Neural progenitor cell (in vitro differentiated cells): ENCODE data around the gene VWF. TPM values are rescaled to one million over a fixed set of nuclear protein-coding genes. Genes with fewer than 3 reads are reported as not detected.

Source experiments
- DNase-seq: peaks from one replicate; pipeline ENCODE4 v3.0.0-alpha.2; 2016; ENCODE audit warnings: low spot score
- H2AFZ ChIP-seq: fragments of 200-600 bp; sonication (generic); replicated peaks from 2 replicates; pipeline ENCODE4 v1.6.1; 2016; ENCODE audit warnings: antibody characterized with exemption
- H3F3A ChIP-seq: fragments of 200-600 bp; sonication (generic); 2 replicates; pipeline ENCODE4 v1.6.1; 2016; ENCODE audit warnings: antibody characterized with exemption, low read depth
- H3K27ac ChIP-seq: fragments of 200-600 bp; sonication (generic); 2 replicates; pipeline ENCODE4 v1.5.1; 2016; ENCODE audit warnings: mild to moderate bottlenecking
- H3K27me3 ChIP-seq: fragments of 200-600 bp; sonication (generic); 2 replicates; pipeline ENCODE4 v1.6.1; 2016; ENCODE audit warnings: mild to moderate bottlenecking, moderate library complexity
- H3K36me3 ChIP-seq: fragments of 200-600 bp; sonication (generic); 2 replicates; pipeline ENCODE4 v1.5.1; 2016
- H3K4me1 ChIP-seq: fragments of 200-600 bp; sonication (generic); 2 replicates; pipeline ENCODE4 v1.6.1; 2016; ENCODE audit warnings: mixed run types
- H3K4me2 ChIP-seq: fragments of 200-600 bp; sonication (generic); 2 replicates; pipeline ENCODE4 v1.6.1; 2016
- H3K4me3 ChIP-seq: fragments of 200-600 bp; sonication (generic); 2 replicates; pipeline ENCODE4 v1.5.1; 2016
- H3K79me2 ChIP-seq: fragments of 200-600 bp; sonication (generic); 2 replicates; pipeline ENCODE4 v1.6.1; 2016; ENCODE audit warnings: low read depth
- H3K9ac ChIP-seq: fragments of 200-600 bp; sonication (generic); 2 replicates; pipeline ENCODE4 v1.6.1; 2016
- H3K9me3 ChIP-seq: fragments of 200-600 bp; sonication (generic); 2 replicates; pipeline ENCODE4 v1.5.1; 2016; ENCODE audit warnings: low read depth
- H4K20me1 ChIP-seq: fragments of 200-600 bp; sonication (generic); 2 replicates; pipeline ENCODE4 v1.6.1; 2016; ENCODE audit warnings: low read depth
- H3K27ac Mint-ChIP-seq: 3 replicates; pipeline ENCODE4 v1.8.0; 2021; ENCODE audit warnings: mixed read lengths
- H3K27me3 Mint-ChIP-seq: 2 replicates; pipeline ENCODE4 v1.8.0; 2022; ENCODE audit warnings: low read depth, mild to moderate bottlenecking, inconsistent platforms, moderate library complexity, mixed read lengths; ENCODE audit not compliant: insufficient read depth
- H3K36me3 Mint-ChIP-seq: 3 replicates; pipeline ENCODE4 v1.8.0; 2021; ENCODE audit warnings: mixed read lengths
- H3K4me1 Mint-ChIP-seq: 3 replicates; pipeline ENCODE4 v1.8.0; 2021; ENCODE audit warnings: mixed read lengths
- H3K4me3 Mint-ChIP-seq: 3 replicates; pipeline ENCODE4 v1.8.0; 2021; ENCODE audit warnings: mild to moderate bottlenecking, moderate library complexity, mixed read lengths
- H3K9me3 Mint-ChIP-seq: 3 replicates; pipeline ENCODE4 v1.8.0; 2020; ENCODE audit warnings: mixed read lengths
- CTCF ChIP-seq: fragments of 200-600 bp; sonication (generic); IDR thresholded peaks from 2 replicates; pipeline ENCODE4 v1.5.1; 2017; ENCODE audit warnings: antibody characterized with exemption, mild to moderate bottlenecking
- EZH2 ChIP-seq: fragments of 200-600 bp; sonication (generic); IDR thresholded peaks from 2 replicates; pipeline ENCODE4 v1.6.1; 2017; ENCODE audit warnings: antibody characterized with exemption, mild to moderate bottlenecking, moderate library complexity
- EZH2phosphoT487 ChIP-seq: fragments of 200-600 bp; sonication (generic); IDR thresholded peaks from 2 replicates; pipeline ENCODE4 v1.6.1; 2017; ENCODE audit warnings: antibody characterized with exemption
- total RNA-seq: library from RNA; depleted of rRNA; stranded (reverse); fragments of >200 nt; gene quantifications from 2 replicates; pipeline ENCODE4 v1.2.3, GENCODE V29; 2015; ENCODE audit warnings: low replicate concordance

VWF gene
- total RNA-seq, 1 donor from 2014 or later, result 8.0 TPM

GRCh38 chr12:5988088-5988487, 136.4 kb downstream of the VWF start:
- Histone ChIP-seq H3K9ac (no peak overlapping the region), H3K27ac (no peak overlapping the region), H2AFZ (peak overlapping the region; percentile 62), H3K27me3 (no peaks in the 10 kb centered on the region), H4K20me1 (no peaks in the 10 kb centered on the region), H3K36me3 (no peaks in the 10 kb centered on the region), H3K79me2 (no peaks in the 10 kb centered on the region), H3K4me1 (peaks cover 19% of the 10 kb centered on the region), H3K9me3 (no peaks in the 10 kb centered on the region), H3F3A (peaks cover 4% of the 10 kb centered on the region), H3K4me2 (no peak overlapping the region), H3K4me3 (no peak overlapping the region)
- Mint-ChIP-seq H3K4me1 (peaks cover 26% of the 10 kb centered on the region), H3K27ac (peak overlapping the region; percentile 81), H3K9me3 (no peaks in the 10 kb centered on the region), H3K36me3 (no peaks in the 10 kb centered on the region), H3K4me3 (no peak overlapping the region), H3K27me3 (peaks cover 3% of the 10 kb centered on the region)
- DNase-seq, result no peak
- TF ChIP-seq EZH2phosphoT487 (no peak), CTCF (no peak)

- peaks cover 19% of the 10 kb centered on the region for H3K4me1 ChIP-seq
- peaks cover 26% of the 10 kb centered on the region for H3K4me1 Mint-ChIP-seq
- H2AFZ ChIP-seq, result no peak overlapping the region
- no peak overlapping the region for H3K4me3 Mint-ChIP-seq
- no peaks in the 10 kb centered on the region for H3K9me3 Mint-ChIP-seq
- TF ChIP-seq EZH2phosphoT487 (no peak), EZH2 (no peak), CTCF (no peak)
- no peaks in the 10 kb centered on the region for H3K36me3 ChIP-seq
- peaks cover 4% of the 10 kb centered on the region for H3F3A ChIP-seq
- no peaks in the 10 kb centered on the region for H3K36me3 Mint-ChIP-seq
- no peak overlapping the region for H3K27ac Mint-ChIP-seq
- H3K27ac ChIP-seq, result no peak overlapping the region
- no peak for DNase-seq
- no peaks in the 10 kb centered on the region for H3K27me3 ChIP-seq
- no peak overlapping the region for H3K9ac ChIP-seq
- peaks cover 3% of the 10 kb centered on the region for H3K27me3 Mint-ChIP-seq
- H3K79me2 ChIP-seq, result no peaks in the 10 kb centered on the region
- H3K9me3 ChIP-seq, result no peaks in the 10 kb centered on the region
- no peak overlapping the region for H3K4me3 ChIP-seq
- H4K20me1 ChIP-seq, result no peaks in the 10 kb centered on the region
- no peak overlapping the region for H3K4me2 ChIP-seq
Observed at GRCh38 chr12:5987573-5987972, 136.9 kb downstream of the VWF start.

- Histone ChIP-seq H4K20me1 (no peaks in the 10 kb centered on the region), H3K36me3 (no peaks in the 10 kb centered on the region), H2AFZ (peak overlapping the region; percentile 74), H3K79me2 (no peaks in the 10 kb centered on the region), H3K9ac (no peak overlapping the region), H3K4me1 (peaks cover 19% of the 10 kb centered on the region), H3K27ac (peak overlapping the region; percentile 16), H3K4me2 (peak overlapping the region; percentile 52), H3F3A (peaks cover 4% of the 10 kb centered on the region), H3K4me3 (no peak overlapping the region), H3K9me3 (no peaks in the 10 kb centered on the region), H3K27me3 (no peaks in the 10 kb centered on the region)
- H3K27ac Mint-ChIP-seq, result no peak overlapping the region
- H3K9me3 Mint-ChIP-seq, result no peaks in the 10 kb centered on the region
- H3K27me3 Mint-ChIP-seq, result peaks cover 3% of the 10 kb centered on the region
- no peak for TF ChIP-seq EZH2phosphoT487
- no peak for TF ChIP-seq EZH2
- TF ChIP-seq CTCF, result no peak
- H3K4me3 Mint-ChIP-seq, result no peak overlapping the region
- peaks cover 26% of the 10 kb centered on the region for H3K4me1 Mint-ChIP-seq
- H3K36me3 Mint-ChIP-seq, result no peaks in the 10 kb centered on the region
- DNase-seq, result peak; percentile 48
Observed at GRCh38 chr12:5985471-5985870, 139.0 kb downstream of the VWF start.
